AG04450 (cell line): Measurements from ENCODE around the gene TMCC1. TPM values are rescaled to one million over a fixed set of nuclear protein-coding genes. Genes with fewer than 3 reads are reported as not detected.
"Not testable (repeated sequence)": the region's sequence is repeated elsewhere in the genome, so short reads cannot be mapped to it uniquely, and the experiment has no call there.

ENCODE experiments used
- CTCF ChIA-PET: fragments of 300-600, 350-600 bp; formaldehyde crosslinking; extraction: SDS; loops from one replicate; lab custom pipeline; 2022; ENCODE audit warnings: antibody characterized with exemption, inconsistent platforms; lab: Charles Lee
- POLR2A ChIA-PET: fragments of 350-600 bp; formaldehyde crosslinking; extraction: SDS; loops from one replicate; lab custom pipeline; 2021; ENCODE audit warnings: antibody characterized with exemption, inconsistent platforms; lab: Yijun Ruan, JAX
- DNase-seq: peaks from one replicate; pipeline ENCODE4 v3.0.0-alpha.2; 2011; ENCODE audit warnings: low read depth, low spot score
- H3K27ac ChIP-seq: one replicate; pipeline ENCODE4 v1.5.1; 2012; ENCODE audit warnings: low read depth, low read length, control low read depth
- H3K27me3 ChIP-seq: one replicate; pipeline ENCODE4 v1.6.0; 2012; ENCODE audit warnings: low read length; ENCODE audit not compliant: control insufficient read depth, insufficient read depth
- H3K4me3 ChIP-seq: 2 replicates; pipeline ENCODE4 v1.5.1; 2011; ENCODE audit warnings: mild to moderate bottlenecking, low read depth, low read length, control low read depth
- H3K9me3 ChIP-seq: 2 replicates; pipeline ENCODE4 v1.5.1; 2012; ENCODE audit warnings: low read length; ENCODE audit not compliant: control insufficient read depth, insufficient read depth
- CTCF ChIP-seq: IDR thresholded peaks from 2 replicates; pipeline ENCODE4 v1.5.1; 2011; ENCODE audit warnings: low read depth, low read length, control low read depth, inconsistent platforms
- polyA plus RNA-seq: library from polyadenylated mRNA; depleted of rRNA; stranded (reverse); fragments of >200 nt; gene quantifications from 2 replicates; pipeline ENCODE4 v1.2.3, GENCODE V29; 2011

TMCC1 gene
- polyA plus RNA-seq, 1 experiment, result 14.1 TPM

- Histone ChIP-seq H3K9me3 (no peaks in the 10 kb centered on the region; the same call in 1 of the 2 replicates), H3K4me3 (no peak overlapping the region), H3K27ac (no peak overlapping the region), H3K27me3 (no peaks in the 10 kb centered on the region)
- POLR2A ChIA-PET, result no interaction called here
- DNase-seq, result no peak
- TF ChIP-seq CTCF, result no peak
- CTCF ChIA-PET, result no interaction called here
Observed at GRCh38 chr3:129890891-129891290, 2.6 kb downstream of the TMCC1 start.

- DNase-seq, result no peak
- Histone ChIP-seq H3K27ac (no peak overlapping the region), H3K27me3 (no peaks in the 10 kb centered on the region), H3K9me3 (no peaks in the 10 kb centered on the region; the same call in 1 of the 2 replicates), H3K4me3 (no peak overlapping the region)
- TF ChIP-seq CTCF, result no peak
- CTCF ChIA-PET, result interaction anchor here (0.6 kb wide), 1 partner anchor 60 kb away, joined by 3 read pairs; no protein-coding TSS in a partner anchor
- POLR2A ChIA-PET, result no interaction called here
Observed at GRCh38 chr3:129890125-129890524, 3.4 kb downstream of the TMCC1 start.

- no peak overlapping the region for H3K27ac ChIP-seq
- TF ChIP-seq CTCF, result no peak
- H3K27me3 ChIP-seq, result no peaks in the 10 kb centered on the region
- CTCF ChIA-PET, result no interaction called here
- H3K4me3 ChIP-seq, result no peak overlapping the region
- DNase-seq, result peak; percentile 93
- POLR2A ChIA-PET, result interaction anchor here (0.7 kb wide), 1 partner anchor 93 kb away, joined by 3 read pairs; no protein-coding TSS in a partner anchor
- H3K9me3 ChIP-seq, result no peaks in the 10 kb centered on the region; the same call in 1 of the 2 replicates
Observed at GRCh38 chr3:129888771-129889170, 4.7 kb downstream of the TMCC1 start.

GRCh38 chr3:129881261-129881660, 12.2 kb downstream of the TMCC1 start:
- H3K4me3 ChIP-seq, result no peak overlapping the region
- TF ChIP-seq CTCF, result no peak
- H3K9me3 ChIP-seq, result no peaks in the 10 kb centered on the region
- CTCF ChIA-PET, result no interaction called here
- no peak overlapping the region for H3K27ac ChIP-seq
- POLR2A ChIA-PET, result no interaction called here
- DNase-seq, result no peak
- H3K27me3 ChIP-seq, result no peaks in the 10 kb centered on the region

GRCh38 chr3:129878355-129878754, 15.2 kb downstream of the TMCC1 start:
- CTCF ChIA-PET, result interaction anchor here (0.6 kb wide), 1 partner anchor 231 kb away, joined by 3 read pairs; no protein-coding TSS in a partner anchor
- no peak for DNase-seq
- POLR2A ChIA-PET, result no interaction called here
- Histone ChIP-seq H3K27ac (no peak overlapping the region), H3K9me3 (no peaks in the 10 kb centered on the region), H3K4me3 (no peak overlapping the region), H3K27me3 (no peaks in the 10 kb centered on the region)
- TF ChIP-seq CTCF, result no peak

- DNase-seq, result not testable (repeated sequence)
Observed at GRCh38 chr3:129874479-129874878, 19.0 kb downstream of the TMCC1 start.

More at GRCh38 chr3:129874479-129874878, 19.0 kb downstream of the TMCC1 start:
- H3K4me3 ChIP-seq, H3K27me3 ChIP-seq, H3K9me3 ChIP-seq, POLR2A ChIA-PET, H3K27ac ChIP-seq: not testable (repeated sequence)
- CTCF ChIA-PET, result interaction anchor here (0.5 kb wide), 1 partner anchor 10 kb away, joined by 3 read pairs; no protein-coding TSS in a partner anchor
